Ascending aorta (tissue), 2 donors: Measurements from ENCODE around the gene LKAAEAR1. TPM values are rescaled to one million over a fixed set of nuclear protein-coding genes. Genes with fewer than 3 reads are reported as not detected.

ENCODE experiments used
- DNase-seq, 2 donors: peaks; one replicate each; pipeline ENCODE4 v3.0.0-alpha.2; 2019; ENCODE audit warnings: low spot score in 2 of 2
- H3K27ac ChIP-seq, 2 donors: fragments of 200-600 bp; sonication (generic); one replicate each; pipeline ENCODE4 v1.5.1; 2016 to 2017; ENCODE audit warnings: mild to moderate bottlenecking in 1 of 2
- H3K27me3 ChIP-seq: fragments of 200-600 bp; sonication (generic); one replicate; pipeline ENCODE4 v1.5.1; 2017
- H3K36me3 ChIP-seq, 2 donors: fragments of 200-600 bp; sonication (generic); one replicate each; pipeline ENCODE4 v1.5.1; 2016
- H3K4me1 ChIP-seq, 2 donors: fragments of 200-600 bp; sonication (generic); one replicate each; pipeline ENCODE4 v1.5.1; 2016 to 2017; ENCODE audit warnings: mild to moderate bottlenecking in 1 of 2
- H3K4me3 ChIP-seq, 2 donors: fragments of 200-600 bp; sonication (generic); one replicate each; pipeline ENCODE4 v1.5.1; 2016 to 2017; ENCODE audit warnings: mild to moderate bottlenecking in 1 of 2
- H3K9me3 ChIP-seq, 2 donors: fragments of 200-600 bp; sonication (generic); one replicate each; pipeline ENCODE4 v1.5.1; 2016
- intact Hi-C: fragments of 100-400 bp; cut with DNase I; formaldehyde crosslinking; loops from one replicate; pipeline ENCODE4 v1.15.1; 2023
- total RNA-seq: library from RNA; depleted of rRNA; stranded (reverse); fragments of >200 nt; gene quantifications from one replicate; pipeline ENCODE4 v1.1.0, GENCODE V29; 2016
- TF ChIP-seq, protein P1 (sequence below), 3 experiments: fragments of 200-600 bp in 2 of 3; fragments of 450-650 bp in 1 of 3; sonication (generic) in 2 of 3; IDR thresholded peaks; one replicate each; pipeline ENCODE4 v1.5.1; 2016 to 2019; ENCODE audit warnings: antibody characterized with exemption in 3 of 3, mild to moderate bottlenecking in 1 of 3, moderate library complexity in 1 of 3

The LKAAEAR1 gene
- total RNA-seq, 1 donor from 2014 or later, result not detected

DNA sequence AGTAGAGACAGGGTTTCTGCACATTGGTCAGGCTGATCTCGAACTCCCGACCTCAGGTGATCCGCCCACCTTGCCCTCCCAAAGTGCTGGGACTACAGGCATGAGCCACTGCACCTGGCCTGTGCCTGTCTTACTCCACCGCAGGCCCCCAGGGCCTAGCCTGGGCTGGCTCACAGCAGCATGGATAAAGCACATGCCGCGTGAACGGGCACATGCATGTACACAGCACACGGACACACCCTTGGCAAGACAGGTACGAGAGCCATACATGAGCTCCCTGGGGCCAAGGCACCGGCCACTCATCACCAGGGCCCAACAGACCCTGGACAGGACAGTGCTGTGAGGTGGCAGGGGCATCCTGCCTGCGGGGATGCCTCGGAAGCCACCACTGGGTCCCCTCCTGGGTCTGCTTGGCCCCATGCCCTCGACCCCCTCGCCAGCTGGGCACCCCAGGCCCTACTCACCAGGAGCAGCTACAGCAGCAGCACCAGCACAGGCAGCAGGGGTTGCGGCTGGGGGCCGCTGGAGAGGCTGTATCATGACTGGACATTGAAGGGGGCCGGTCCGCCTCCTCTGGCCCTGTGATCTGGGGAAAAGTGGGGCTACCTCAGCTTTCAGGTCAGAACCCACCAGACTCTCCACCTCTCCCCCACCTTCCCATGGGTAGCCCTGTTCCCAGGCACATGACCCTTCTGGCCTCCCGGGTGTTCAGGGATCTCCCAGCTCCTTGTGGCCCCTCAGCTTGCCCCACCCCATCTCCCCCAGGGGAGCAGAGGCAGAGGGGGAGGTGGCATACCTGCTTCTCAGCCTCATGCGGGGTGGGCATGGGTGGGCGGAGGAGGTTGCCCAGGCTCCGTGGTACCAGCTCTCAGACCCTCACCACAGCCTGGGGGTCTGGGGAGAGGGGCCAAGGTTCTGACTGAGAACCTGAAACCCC, 7.9 kb downstream of the LKAAEAR1 start:
- Histone ChIP-seq H3K27ac (no peak overlapping the region), H3K9me3 (no peaks in the 10 kb centered on the region), H3K27me3 (no peaks in the 10 kb centered on the region), H3K4me3 (peak overlapping the region in 1 of 2 donors; percentile 90), H3K36me3 (peaks cover 25 to 30% of the 10 kb centered on the region in 2 donors), H3K4me1 (peaks cover 11 to 19% of the 10 kb centered on the region in 2 donors)
- intact Hi-C loops, result no loop called here
- TF ChIP-seq, protein P1, sequence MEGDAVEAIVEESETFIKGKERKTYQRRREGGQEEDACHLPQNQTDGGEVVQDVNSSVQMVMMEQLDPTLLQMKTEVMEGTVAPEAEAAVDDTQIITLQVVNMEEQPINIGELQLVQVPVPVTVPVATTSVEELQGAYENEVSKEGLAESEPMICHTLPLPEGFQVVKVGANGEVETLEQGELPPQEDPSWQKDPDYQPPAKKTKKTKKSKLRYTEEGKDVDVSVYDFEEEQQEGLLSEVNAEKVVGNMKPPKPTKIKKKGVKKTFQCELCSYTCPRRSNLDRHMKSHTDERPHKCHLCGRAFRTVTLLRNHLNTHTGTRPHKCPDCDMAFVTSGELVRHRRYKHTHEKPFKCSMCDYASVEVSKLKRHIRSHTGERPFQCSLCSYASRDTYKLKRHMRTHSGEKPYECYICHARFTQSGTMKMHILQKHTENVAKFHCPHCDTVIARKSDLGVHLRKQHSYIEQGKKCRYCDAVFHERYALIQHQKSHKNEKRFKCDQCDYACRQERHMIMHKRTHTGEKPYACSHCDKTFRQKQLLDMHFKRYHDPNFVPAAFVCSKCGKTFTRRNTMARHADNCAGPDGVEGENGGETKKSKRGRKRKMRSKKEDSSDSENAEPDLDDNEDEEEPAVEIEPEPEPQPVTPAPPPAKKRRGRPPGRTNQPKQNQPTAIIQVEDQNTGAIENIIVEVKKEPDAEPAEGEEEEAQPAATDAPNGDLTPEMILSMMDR (IDR thresholded peaks at IDR 0.05), result no peak
- no peak for DNase-seq

DNA sequence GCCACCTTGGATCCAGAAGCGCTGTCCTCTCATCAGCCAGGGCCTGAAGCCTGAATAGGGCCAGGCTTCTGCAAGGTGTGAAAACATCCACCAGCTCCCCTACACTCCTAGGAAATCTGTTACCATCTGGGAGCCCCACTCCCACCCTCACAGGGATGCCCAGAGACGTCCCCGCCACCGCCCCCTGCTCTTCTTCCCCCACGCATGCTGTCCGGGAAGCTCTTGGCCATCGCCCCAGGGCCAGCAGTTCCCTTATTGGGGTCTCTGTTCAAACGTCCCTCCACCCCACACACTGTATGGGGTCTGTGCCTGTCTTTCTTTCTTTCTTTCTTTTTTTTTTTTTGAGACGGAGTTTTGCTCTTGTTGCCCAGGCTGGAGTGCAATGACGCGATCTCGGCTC, 8.6 kb downstream of the LKAAEAR1 start:
- Histone ChIP-seq H3K27me3 (no peaks in the 10 kb centered on the region), H3K9me3 (no peaks in the 10 kb centered on the region), H3K4me1 (peaks cover 11 to 19% of the 10 kb centered on the region in 2 donors), H3K27ac (no peak overlapping the region), H3K4me3 (no peak overlapping the region), H3K36me3 (peaks cover 26 to 32% of the 10 kb centered on the region in 2 donors)
- DNase-seq, result no peak
- intact Hi-C loops, result no loop called here
- TF ChIP-seq, protein P1 (IDR thresholded peaks at IDR 0.05), result no peak

DNA sequence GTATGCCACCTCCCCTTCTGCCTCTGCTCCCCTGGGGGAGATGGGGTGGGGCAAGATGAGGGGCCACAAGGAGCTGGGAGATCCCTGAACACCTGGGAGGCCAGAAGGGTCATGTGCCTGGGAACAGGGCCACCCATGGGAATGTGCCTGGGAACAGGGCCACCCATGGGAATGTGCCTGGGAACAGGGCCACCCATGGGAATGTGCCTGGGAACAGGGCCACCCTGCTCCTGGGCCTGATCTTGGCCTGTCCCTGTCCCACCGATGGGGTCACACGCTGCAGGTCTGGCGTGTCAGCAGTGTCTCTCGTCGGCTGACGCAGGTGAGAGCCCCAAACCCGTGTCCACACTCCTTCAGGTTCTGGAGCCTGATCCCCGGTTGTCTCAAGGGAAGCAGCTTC, 9.2 kb downstream of the LKAAEAR1 start:
- Histone ChIP-seq H3K27me3 (no peaks in the 10 kb centered on the region), H3K36me3 (peaks cover 32 to 38% of the 10 kb centered on the region in 2 donors), H3K4me1 (peaks cover 11 to 15% of the 10 kb centered on the region in 2 donors), H3K9me3 (no peaks in the 10 kb centered on the region), H3K27ac (no peak overlapping the region), H3K4me3 (no peak overlapping the region)
- DNase-seq, result no peak
- TF ChIP-seq, protein P1 (IDR thresholded peaks at IDR 0.05), result no peak
- intact Hi-C loops, result no loop called here

DNA sequence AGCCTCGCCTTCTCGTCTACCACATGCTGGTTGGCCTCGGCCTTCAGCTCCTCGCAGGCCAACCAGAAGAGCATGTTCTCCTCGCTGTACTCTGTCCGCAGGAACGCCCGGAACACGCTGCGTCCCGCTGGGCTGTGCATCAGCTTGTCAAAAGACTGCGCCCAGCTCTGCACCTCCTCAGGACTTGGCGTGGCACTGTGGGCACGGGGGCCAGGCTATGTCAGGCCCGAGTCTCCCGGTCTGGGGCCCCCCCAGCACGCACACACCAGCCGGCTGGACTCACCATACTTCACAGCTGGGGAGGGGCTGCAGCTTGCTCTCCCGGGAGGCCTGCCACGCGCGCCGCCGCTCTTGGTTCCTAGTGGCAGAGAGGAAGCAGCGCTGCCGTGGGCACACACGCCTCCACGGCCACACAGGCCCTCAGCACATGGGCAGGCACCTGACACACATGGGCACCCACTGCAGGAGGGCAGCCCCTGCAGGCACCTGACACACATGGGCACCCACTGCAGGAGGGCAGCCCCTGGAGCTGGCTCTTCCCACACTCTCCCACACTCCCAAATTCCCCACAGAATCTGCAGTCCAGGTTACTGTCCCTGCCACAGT, 9.9 kb downstream of the LKAAEAR1 start:
- intact Hi-C loops, result no loop called here
- Histone ChIP-seq H3K4me3 (no peak overlapping the region), H3K27ac (no peak overlapping the region), H3K4me1 (peaks cover 10 to 14% of the 10 kb centered on the region in 2 donors), H3K27me3 (no peaks in the 10 kb centered on the region), H3K36me3 (peaks cover 34 to 43% of the 10 kb centered on the region in 2 donors), H3K9me3 (no peaks in the 10 kb centered on the region)
- TF ChIP-seq, protein P1 (IDR thresholded peaks at IDR 0.05), result no peak
- no peak for DNase-seq

DNA sequence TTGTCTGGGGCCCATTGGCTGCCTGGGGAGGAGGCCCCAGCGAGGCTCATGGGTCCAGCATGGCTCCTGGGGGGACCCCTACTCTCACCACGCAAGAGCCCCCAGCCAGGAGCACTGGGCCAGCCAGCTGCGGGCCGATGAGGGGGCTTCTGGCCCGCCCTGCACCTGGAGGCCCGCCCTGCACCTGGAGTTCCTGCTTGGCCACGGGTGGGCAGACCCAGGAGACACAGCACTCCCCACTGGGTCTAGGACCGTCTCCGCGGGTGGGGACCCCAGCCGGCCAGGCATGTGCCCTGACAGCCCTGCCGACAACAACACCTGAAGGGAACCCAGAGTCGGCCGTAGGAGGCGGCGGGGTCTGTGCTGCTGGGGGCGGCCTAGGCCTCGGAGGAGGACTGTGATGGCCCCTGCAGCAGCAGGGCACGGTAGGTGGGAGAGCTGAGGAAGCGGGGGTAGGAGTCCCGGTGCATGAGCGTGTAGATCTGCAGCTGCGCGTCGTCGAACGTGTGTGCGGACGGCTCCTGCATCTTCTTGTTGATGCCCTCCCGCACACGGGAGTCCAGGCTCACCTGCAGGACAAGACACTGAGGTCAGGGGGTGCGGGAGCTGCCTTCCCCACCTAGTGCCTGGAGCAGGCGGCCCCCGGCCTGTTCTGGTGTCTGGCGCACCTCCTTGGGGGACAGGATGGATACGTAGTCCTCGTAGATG, 10.6 kb downstream of the LKAAEAR1 start:
- H3K4me3 ChIP-seq, result no peak overlapping the region
- peaks cover 4 to 8% of the 10 kb centered on the region in 2 donors for H3K4me1 ChIP-seq
- H3K36me3 ChIP-seq, result peaks cover 34 to 50% of the 10 kb centered on the region in 2 donors
- TF ChIP-seq, protein P1 (IDR thresholded peaks at IDR 0.05), result no peak
- no peaks in the 10 kb centered on the region for H3K27me3 ChIP-seq
- no peaks in the 10 kb centered on the region for H3K9me3 ChIP-seq
- intact Hi-C loops, result no loop called here
- DNase-seq, result no peak
- no peak overlapping the region for H3K27ac ChIP-seq
